Measurements from ENCODE around the gene TAPBP. TPM values are rescaled to one million over a fixed set of nuclear protein-coding genes. Genes with fewer than 3 reads are reported as not detected.

Gene TAPBP
- polyA plus RNA-seq, 2 of the 4 experiments (the other 2 are of a cell fraction) = 16.8 to 37.5 TPM

GRCh38 chr6:33272275-33273128, 41.4 kb downstream of the TAPBP start:
- Histone ChIP-seq H3K27ac (peak overlapping the region; percentile 91 to 97), H3K4me2 (peak overlapping the region; percentile 91), H3K4me3 (peak overlapping the region; percentile 87), H3K4me1 (peaks cover 45% of the 10 kb centered on the region), H3K9me3 (no peaks in the 10 kb centered on the region)
- FAIRE-seq (no peak), DNase-seq (ENCODE audit: low read depth in 1 of 2, low spot score in 1 of 2) (no peak), ATAC-seq (peak; percentile 25 to 42; a peak in 5 of 6 replicates)
- ChIA-PET POLR2A (interaction anchor here (0.9 to 2.8 kb wide), 9 partner anchors 8 to 304 kb away, joined by 3 to 16 read pairs (median 11); partner anchors contain the start of genes BRD2, PFDN6, RGL2 and WDR46), CTCF (interaction anchor here (0.9 to 2.6 kb wide), 4 partner anchors 9 to 27 kb away, joined by 3 to 6 read pairs (median 4); no protein-coding TSS in a partner anchor)
- TF ChIP-seq JUN (IDR thresholded peaks at IDR 0.05) (peak; percentile 5 to 58; a peak in 4 of 5 replicates), ATOH8 (CRISPR knock-in tag; IDR thresholded peaks at IDR 0.05; ENCODE audit: low read depth) (no peak)
- under 1% methylated on average over 21 of the region's 22 CpGs for WGBS (ENCODE audit: missing lambda C conversion rate)

- Histone ChIP-seq H3K27ac (peak within 1 kb of the TSS; percentile 91 to 97), H3K9me3 (no peaks in the 10 kb centered on the region), H3K4me1 (peaks cover 39% of the 10 kb centered on the region), H3K4me2 (peak within 1 kb of the TSS; percentile 91), H3K4me3 (peak within 1 kb of the TSS; percentile 87)
- no peak for FAIRE-seq
- ChIA-PET POLR2A (interaction anchor here (0.7 to 2.8 kb wide), 11 partner anchors 8 to 304 kb away, joined by 3 to 16 read pairs (median 7); partner anchors contain the start of genes BRD2, PFDN6, RGL2 and WDR46), CTCF (interaction anchor here (0.8 to 2.6 kb wide), 7 partner anchors 9 to 74 kb away, joined by 3 to 10 read pairs (median 4); no protein-coding TSS in a partner anchor)
- ATAC-seq = peak; percentile 89 to 92
- under 1% methylated on average over 33 of the region's 48 CpGs for WGBS (ENCODE audit: missing lambda C conversion rate)
- peak; percentile 76 to 99 for DNase-seq (ENCODE audit: low read depth in 1 of 2, low spot score in 1 of 2)
- TF ChIP-seq CTCF (IDR thresholded peaks at IDR 0.05) = no peak
- no peak for TF ChIP-seq ZFP36 (IDR thresholded peaks at IDR 0.05; ENCODE audit: borderline replicate concordance, partially characterized antibody)
- no peak for TF ChIP-seq MAFK (IDR thresholded peaks at IDR 0.05; ENCODE audit: partially characterized antibody)
- no peak for TF ChIP-seq SREBF2 (IDR thresholded peaks at IDR 0.05)
- TF ChIP-seq KDM5A (IDR thresholded peaks at IDR 0.05) = peak; percentile 88
- TF ChIP-seq BCL3 (IDR thresholded peaks at IDR 0.05) = peak; percentile 75; the same call in 2 of the 3 replicates
- TF ChIP-seq CHD4 (IDR thresholded peaks at IDR 0.05; ENCODE audit: borderline replicate concordance) = no peak
- TF ChIP-seq HEYL (CRISPR knock-in tag; IDR thresholded peaks at IDR 0.05) = no peak
- TF ChIP-seq FOSL2 (IDR thresholded peaks at IDR 0.05) = no peak
- TF ChIP-seq FOSL2 (CRISPR knock-in tag; IDR thresholded peaks at IDR 0.05) = no peak
- TF ChIP-seq RNF2 (IDR thresholded peaks at IDR 0.05; ENCODE audit: borderline replicate concordance, low read depth) = no peak
- no peak for TF ChIP-seq ZC3H11A (IDR thresholded peaks at IDR 0.05)
- TF ChIP-seq POLR2AphosphoS2 (conservative IDR thresholded peaks at IDR 0.05; ENCODE audit: low read length) = no peak
- no peak for TF ChIP-seq RAD21 (conservative IDR thresholded peaks at IDR 0.05 in 1 of 2, IDR thresholded peaks at IDR 0.05 in 1 of 2)
- TF ChIP-seq HOXB5 (CRISPR knock-in tag; IDR thresholded peaks at IDR 0.05) = no peak
- TF ChIP-seq EHF (CRISPR knock-in tag; IDR thresholded peaks at IDR 0.05) = no peak
- TF ChIP-seq FOXS1 (CRISPR knock-in tag; IDR thresholded peaks at IDR 0.05) = no peak
- no peak for TF ChIP-seq NPAS2 (CRISPR knock-in tag; IDR thresholded peaks at IDR 0.05; ENCODE audit: borderline replicate concordance)
- peak; percentile 99 for TF ChIP-seq MAX (IDR thresholded peaks at IDR 0.05)
- peak; percentile 98 for TF ChIP-seq POLR2A (IDR thresholded peaks at IDR 0.05; ENCODE audit: low read length)
- TF ChIP-seq RCOR1 (IDR thresholded peaks at IDR 0.05; ENCODE audit: low read depth, low read length) = no peak
- no peak for TF ChIP-seq RFX5 (IDR thresholded peaks at IDR 0.05)
- TF ChIP-seq PHF8 (IDR thresholded peaks at IDR 0.05; ENCODE audit: borderline replicate concordance, low read depth) = peak; percentile 75
- TF ChIP-seq ELK1 (IDR thresholded peaks at IDR 0.05; ENCODE audit: low read depth, low read length) = no peak
- no peak for TF ChIP-seq HDAC2 (IDR thresholded peaks at IDR 0.05)
- TF ChIP-seq ZSCAN20 (CRISPR knock-in tag; IDR thresholded peaks at IDR 0.05) = no peak
Observed at GRCh38 chr6:33271468-33272274, 42.2 kb downstream of the TAPBP start, which contains the start of the genes RPS18 and VPS52. Gene RPS18, plus strand, starts transcription at chr6:33272075. Its CDS starts 45 bp downstream, at chr6:33272120. Gene VPS52, minus strand, starts transcription at chr6:33271876. Its CDS starts 201 bp downstream, at chr6:33271675.
